Thyroid gland (tissue), 4 donors: Measurements from ENCODE around the gene DDX49. TPM values are rescaled to one million over a fixed set of nuclear protein-coding genes. Genes with fewer than 3 reads are reported as not detected.

Experiments
- DNase-seq, 2 donors: peaks; one replicate each; pipeline ENCODE4 v3.0.0-alpha.2; 2019
- H3K27ac ChIP-seq, 3 donors: fragments of 200-600 bp; sonication (generic); 1 replicate in 2 of 3; 2 replicates in 1 of 3; pipeline ENCODE4 v1.5.1; 2016 to 2019; ENCODE audit warnings: mild to moderate bottlenecking in 1 of 3, moderate library complexity in 1 of 3
- H3K27me3 ChIP-seq: fragments of 200-600 bp; sonication (generic); one replicate; pipeline ENCODE4 v1.5.1; 2019
- H3K36me3 ChIP-seq, 2 donors: fragments of 200-600 bp; sonication (generic); one replicate each; pipeline ENCODE4 v1.5.1; 2016 to 2019
- H3K4me1 ChIP-seq, 2 donors: fragments of 200-600 bp; sonication (generic); one replicate each; pipeline ENCODE4 v1.5.1; 2017 to 2019
- H3K4me3 ChIP-seq, 3 donors: fragments of 200-600 bp; sonication (generic); replicated peaks in 1 of 3; 1 replicate in 2 of 3; 2 replicates in 1 of 3; pipeline ENCODE4 v1.5.1; 2016; ENCODE audit warnings: mild to moderate bottlenecking in 1 of 3
- H3K9me3 ChIP-seq: fragments of 200-600 bp; sonication (generic); one replicate; pipeline ENCODE4 v1.5.1; 2017
- CTCF ChIP-seq, 6 experiments: fragments of 200-600 bp in 3 of 6; fragments of 450-650 bp in 3 of 6; sonication (generic) in 3 of 6; IDR thresholded peaks; one replicate each; pipeline ENCODE4 v1.5.1; 2016 to 2019; ENCODE audit warnings: antibody characterized with exemption in 6 of 6, mild to moderate bottlenecking in 2 of 6, inconsistent platforms in 1 of 6, moderate library complexity in 1 of 6
- POLR2A ChIP-seq, 2 donors: fragments of 450-650 bp; IDR thresholded peaks; one replicate each; pipeline ENCODE4 v1.6.1; 2017; ENCODE audit warnings: antibody characterized with exemption in 2 of 2, mild to moderate bottlenecking in 2 of 2, moderate library complexity in 1 of 2
- WGBS, 2 donors: methylation state at CpG; one replicate each; pipeline ENCODE4 v1.1.5; 2017; 5-methylcytosine and 5-hydroxymethylcytosine counted together
- intact Hi-C: fragments of 100-400 bp; cut with DNase I; formaldehyde crosslinking; loops from one replicate; pipeline ENCODE4 v1.15.1; 2023
- total RNA-seq, 4 donors: library from RNA; depleted of rRNA; stranded (reverse); fragments of >200 nt; gene quantifications; one replicate each; pipeline ENCODE4 v1.2.3, GENCODE V29; 2016

Gene DDX49
- total RNA-seq, 4 donors from 2014 or later: 33.5 to 63.7 (median 46.0) TPM

- no peaks in the 10 kb centered on the region for H3K9me3 ChIP-seq
- no peak overlapping the region for H3K4me3 ChIP-seq
- H3K27me3 ChIP-seq: no peaks in the 10 kb centered on the region
- no peak overlapping the region for H3K27ac ChIP-seq
- no peaks in the 10 kb centered on the region for H3K36me3 ChIP-seq
- TF ChIP-seq POLR2A (IDR thresholded peaks at IDR 0.05): no peak
- TF ChIP-seq CTCF (IDR thresholded peaks at IDR 0.05): no peak
- no peak for DNase-seq
- H3K4me1 ChIP-seq: peaks cover 2 to 4% of the 10 kb centered on the region in 2 donors
- intact Hi-C loops: no loop called here
- WGBS, 2 donors: 88% methylated on average over 10 of the region's 10 CpGs
Measured at GRCh38 chr19:18889949-18890745, 29.4 kb upstream of the DDX49 start.

DNA sequence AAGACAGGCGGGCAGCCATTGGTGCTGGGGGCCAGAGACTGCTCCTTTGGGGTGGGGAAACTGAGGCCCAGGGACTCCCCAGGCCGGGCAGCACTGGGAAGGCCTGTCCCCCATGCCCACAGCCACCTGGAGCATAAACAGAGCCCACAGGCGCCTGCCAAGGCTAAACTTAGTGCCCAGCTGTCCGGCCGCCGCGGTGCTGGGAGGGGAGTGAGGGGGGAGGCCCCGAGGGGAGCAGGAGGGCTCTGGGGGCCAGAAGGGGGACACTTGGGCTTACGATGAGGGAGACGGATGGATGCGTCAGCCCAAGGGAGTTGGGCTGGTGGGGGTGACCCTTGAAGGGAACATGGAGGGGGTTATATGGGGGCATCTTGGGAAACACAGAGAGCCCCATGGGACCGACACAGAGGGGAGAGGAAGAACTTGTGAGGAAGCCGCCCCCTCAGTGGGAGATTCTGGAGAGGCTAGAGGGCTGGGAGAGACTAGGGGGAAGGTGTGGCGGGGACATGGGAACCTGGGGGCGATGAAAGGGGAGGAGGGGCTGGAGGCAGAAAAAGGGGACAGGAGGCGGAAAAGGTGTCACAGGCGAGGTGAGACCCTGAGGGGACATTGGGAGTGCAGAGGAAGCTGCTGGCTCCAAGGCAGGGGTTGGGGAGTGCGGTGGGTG, 25.8 kb upstream of the DDX49 start:
- no peaks in the 10 kb centered on the region for H3K36me3 ChIP-seq
- DNase-seq: no peak
- 64 to 67% methylated on average over 14 to 18 of the region's 18 CpGs for WGBS, 2 donors
- intact Hi-C loops: no loop called here
- H3K27ac ChIP-seq: no peak overlapping the region
- no peaks in the 10 kb centered on the region for H3K9me3 ChIP-seq
- peaks cover 6 to 14% of the 10 kb centered on the region in 2 donors for H3K4me1 ChIP-seq
- no peak overlapping the region for H3K4me3 ChIP-seq
- TF ChIP-seq POLR2A (IDR thresholded peaks at IDR 0.05) (no peak), CTCF (IDR thresholded peaks at IDR 0.05) (no peak)
- no peaks in the 10 kb centered on the region for H3K27me3 ChIP-seq

- TF ChIP-seq POLR2A (IDR thresholded peaks at IDR 0.05) (no peak), CTCF (IDR thresholded peaks at IDR 0.05) (peak in 1 of 6 experiments; percentile 12)
- no peak for DNase-seq
- no peaks in the 10 kb centered on the region for H3K9me3 ChIP-seq
- no peaks in the 10 kb centered on the region for H3K27me3 ChIP-seq
- intact Hi-C loops: no loop called here
- H3K4me1 ChIP-seq: peaks cover 6 to 14% of the 10 kb centered on the region in 2 donors
- no peak overlapping the region for H3K27ac ChIP-seq
- 2 to 5% methylated on average over 6 to 7 of the region's 28 CpGs for WGBS, 2 donors
- peak overlapping the region in 1 of 3 donors; percentile 19 for H3K4me3 ChIP-seq
- H3K36me3 ChIP-seq: peaks cover 4 to 5% of the 10 kb centered on the region in 2 donors
Measured at GRCh38 chr19:18894254-18895037, 25.1 kb upstream of the DDX49 start.

DNA sequence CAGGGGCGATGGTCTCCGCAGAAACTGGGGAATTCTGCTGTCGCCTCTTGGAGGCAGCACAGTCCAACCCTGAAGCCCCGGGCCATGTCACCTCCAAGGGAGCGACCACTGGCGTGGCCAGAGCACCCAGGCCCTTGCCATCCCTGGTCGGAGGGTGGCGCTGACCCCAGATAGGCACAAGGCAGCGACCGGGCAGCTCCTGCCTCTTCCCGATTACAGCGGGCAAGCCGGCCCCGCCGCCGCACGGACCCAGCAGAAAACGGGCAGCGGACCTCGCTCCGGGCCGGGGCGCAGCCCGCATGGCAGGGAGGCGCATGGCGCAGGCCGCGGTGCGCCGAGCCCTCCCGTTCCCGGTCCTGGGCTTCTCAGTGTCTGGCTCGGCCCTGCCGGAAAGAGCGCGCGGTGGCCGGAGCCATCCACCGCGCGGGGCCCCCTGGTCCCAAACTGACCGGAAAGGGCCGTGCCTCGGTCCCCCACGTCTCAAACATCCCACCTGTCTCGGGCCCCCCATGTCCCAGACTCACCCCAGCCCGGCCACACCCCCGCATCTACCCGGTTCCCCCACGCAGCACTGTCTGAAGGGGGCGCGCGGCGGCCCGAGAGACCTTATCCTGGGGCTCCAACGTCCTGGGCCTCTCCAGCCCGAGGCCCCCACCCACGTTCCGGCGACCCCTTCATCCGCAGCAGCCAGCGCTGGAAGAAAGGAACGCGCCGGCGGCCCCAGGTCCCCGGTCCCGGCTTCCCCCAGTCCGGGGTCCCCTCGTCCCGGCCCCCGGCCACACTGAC, 24.3 kb upstream of the DDX49 start:
- no peaks in the 10 kb centered on the region for H3K9me3 ChIP-seq
- peak; percentile 61 to 63 for DNase-seq
- peak overlapping the region in 2 of 3 donors; percentile 19 to 20 for H3K4me3 ChIP-seq
- no peak overlapping the region for H3K27ac ChIP-seq
- TF ChIP-seq POLR2A (IDR thresholded peaks at IDR 0.05) (no peak), CTCF (IDR thresholded peaks at IDR 0.05) (peak in 5 of 6 experiments; percentile 7 to 53 (median 27))
- WGBS, 2 donors: 0% methylated on average over 3 of the region's 72 CpGs; no CpG with 5 or more reads in 1 of the 2 donors
- intact Hi-C loops: no loop called here
- no peaks in the 10 kb centered on the region for H3K27me3 ChIP-seq
- H3K4me1 ChIP-seq: peaks cover 6 to 14% of the 10 kb centered on the region in 2 donors
- peaks cover 11 to 12% of the 10 kb centered on the region in 2 donors for H3K36me3 ChIP-seq
